Measurements from ENCODE around the gene SLC7A5.
"Not testable (repeated sequence)": the region's sequence is repeated elsewhere in the genome, so short reads cannot be mapped to it uniquely, and the experiment has no call there.

SLC7A5 gene

GRCh38 chr16:87818533-87819161 lies 50.7 kb downstream of the SLC7A5 start:
- no peak for DNase-seq

GRCh38 chr16:87817910-87818309 lies 51.4 kb downstream of the SLC7A5 start:
- DNase-seq: no peak

GRCh38 chr16:87817370-87817769 lies 51.9 kb downstream of the SLC7A5 start:
- DNase-seq: not testable (repeated sequence)

- DNase-seq: no peak
Measured at GRCh38 chr16:87816507-87817100, 52.7 kb downstream of the SLC7A5 start.

GRCh38 chr16:87815567-87815966 lies 53.7 kb downstream of the SLC7A5 start:
- DNase-seq: no peak

- no peak for DNase-seq
Measured at GRCh38 chr16:87812200-87812656, 57.1 kb downstream of the SLC7A5 start.

- not testable (repeated sequence) for DNase-seq
Measured at GRCh38 chr16:87811454-87811853, 57.9 kb downstream of the SLC7A5 start.

GRCh38 chr16:87809150-87809902 lies 60.0 kb downstream of the SLC7A5 start:
- no peak for DNase-seq

- DNase-seq: no peak
Measured at GRCh38 chr16:87808108-87808507, 61.2 kb downstream of the SLC7A5 start.

- peak; percentile 87 for DNase-seq
Measured at GRCh38 chr16:87806641-87807546, 62.4 kb downstream of the SLC7A5 start.

GRCh38 chr16:87806261-87806640 lies 63.1 kb downstream of the SLC7A5 start:
- no peak for DNase-seq

GRCh38 chr16:87803385-87803784 lies 65.9 kb downstream of the SLC7A5 start:
- no peak for DNase-seq

GRCh38 chr16:87802670-87803069 lies 66.6 kb downstream of the SLC7A5 start:
- DNase-seq: no peak

- no peak for DNase-seq
Measured at GRCh38 chr16:87801679-87802259, 67.5 kb downstream of the SLC7A5 start.

- DNase-seq: peak; percentile 8
Measured at GRCh38 chr16:87800497-87800896, 68.8 kb downstream of the SLC7A5 start.

GRCh38 chr16:87795336-87795735 lies 74.0 kb downstream of the SLC7A5 start:
- no peak for DNase-seq

GRCh38 chr16:87794485-87795078 lies 74.7 kb downstream of the SLC7A5 start:
- no peak for DNase-seq

GRCh38 chr16:87792205-87792565 lies 77.1 kb downstream of the SLC7A5 start:
- no peak for DNase-seq

- DNase-seq: no peak
Measured at GRCh38 chr16:87791295-87792204, 77.8 kb downstream of the SLC7A5 start.

- DNase-seq: peak; percentile 81
Measured at GRCh38 chr16:87790292-87791100, 78.8 kb downstream of the SLC7A5 start.

All from NCI-H1105 treated with DMSO at 0.1 percent for 48 hours (cell line).